Fibroblast of peridontal ligament (primary cell): ENCODE measurements around the gene KLHL24.
"Not testable (repeated sequence)": the region's sequence is repeated elsewhere in the genome, so short reads cannot be mapped to it uniquely, and the experiment has no call there.

Source experiments
- DNase-seq: peaks from one replicate; pipeline ENCODE4 v3.0.0-alpha.2; 2010; ENCODE audit errors: extremely low read depth

KLHL24 gene

DNA sequence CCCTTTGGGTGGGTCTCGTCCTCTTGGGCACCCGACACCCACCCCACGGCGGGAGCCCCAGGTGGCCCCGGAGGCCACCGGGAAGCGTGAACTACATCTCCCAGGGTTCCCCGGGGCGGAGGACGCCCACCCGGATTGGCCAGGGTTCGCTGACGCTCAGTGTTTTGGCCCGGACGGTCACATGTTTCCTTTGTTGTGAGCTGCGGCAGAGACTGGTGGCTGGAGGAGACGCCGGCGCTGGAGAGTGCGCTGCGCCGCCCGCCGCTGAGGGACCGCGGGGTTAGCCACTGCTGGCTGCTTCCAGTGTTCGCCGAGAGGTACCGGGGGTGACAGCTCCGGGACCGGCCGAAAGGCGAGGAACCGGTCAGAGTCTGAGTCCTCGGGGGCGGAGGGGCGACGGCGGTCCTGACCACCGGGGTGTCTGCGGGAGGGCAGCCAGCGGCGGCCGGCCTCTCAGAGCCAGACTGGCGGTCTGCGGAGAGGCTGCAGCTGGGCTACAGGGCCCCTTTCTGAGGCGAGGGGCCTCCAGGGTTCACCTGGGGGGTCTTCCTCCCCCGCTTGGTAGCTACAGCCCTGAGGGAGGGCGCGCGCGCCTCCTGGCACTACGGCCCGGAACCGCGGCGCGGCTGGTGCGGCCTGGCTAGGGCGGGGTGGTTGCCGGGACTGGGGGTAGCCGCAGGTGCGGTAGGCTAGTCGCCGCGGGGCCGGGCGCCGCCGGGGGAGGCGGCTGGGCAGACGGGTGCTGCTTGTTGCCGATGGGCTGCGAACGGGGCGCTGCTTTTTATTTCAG, at the start of gene KLHL24:
TSS of gene KLHL24 (plus strand) at position 193 of the 790 bp plus-strand sequence. CDS start 14,734 bp downstream, outside the sequence.
- DNase-seq, result peak; percentile 90

DNA sequence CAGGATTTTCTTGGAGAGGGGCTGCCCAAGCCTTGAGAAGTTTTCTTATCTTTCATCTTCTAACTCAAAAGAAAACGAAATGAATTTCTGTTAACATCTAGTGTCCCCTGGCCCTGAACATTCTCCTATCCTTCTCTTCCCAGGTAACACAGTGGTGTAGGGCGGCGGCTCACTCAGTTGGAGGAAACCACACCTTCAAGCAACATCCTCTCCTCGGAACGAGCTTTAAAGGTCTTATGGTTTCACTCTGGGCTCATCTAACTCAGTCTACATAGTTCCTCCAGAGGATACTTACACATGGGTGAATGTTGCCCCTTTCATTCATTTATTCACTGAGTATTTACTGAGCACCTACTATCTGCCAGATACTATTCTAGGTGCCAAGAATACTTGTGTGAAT, 48.9 kb upstream of the KLHL24 start:
- no peak for DNase-seq

DNA sequence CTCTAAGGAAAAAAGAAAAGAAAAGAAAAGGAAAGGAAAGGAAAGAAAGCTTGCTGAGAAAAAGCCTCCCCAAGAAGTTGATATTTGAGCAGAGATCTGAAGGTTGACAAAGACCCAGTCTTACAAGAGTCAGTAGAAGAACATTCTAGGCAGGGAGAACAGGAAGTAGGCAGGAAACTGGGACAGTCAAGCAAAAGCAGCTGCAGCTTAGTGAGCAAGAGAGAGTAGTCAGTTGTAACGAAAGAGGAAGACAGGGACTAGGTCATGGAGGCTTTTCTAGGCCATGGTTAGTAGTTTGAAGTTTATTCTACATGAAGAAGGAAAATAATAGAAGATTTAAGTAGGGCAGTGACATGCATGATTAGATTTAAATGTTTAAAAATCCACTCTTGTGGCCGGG, 48.1 kb upstream of the KLHL24 start:
- no peak for DNase-seq

DNA sequence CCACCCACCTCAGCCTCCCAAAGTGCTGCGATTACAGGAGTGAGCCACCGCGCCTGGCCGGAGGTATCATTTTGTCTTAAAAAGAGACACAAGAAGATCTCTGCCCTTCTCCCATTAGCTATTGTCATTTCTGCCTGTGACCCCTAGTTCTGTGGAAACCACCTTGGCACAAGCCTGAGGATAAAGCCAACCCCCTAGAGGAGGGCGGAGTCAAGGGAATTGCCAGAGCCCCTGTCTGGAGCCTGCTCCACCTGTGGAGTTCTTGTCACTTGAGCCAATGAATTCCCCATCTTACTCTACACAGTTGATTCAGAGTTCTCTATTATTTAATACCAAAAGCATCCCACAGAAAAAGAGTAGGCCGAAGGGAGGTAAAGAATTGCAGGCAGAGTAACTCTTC, 45.0 kb upstream of the KLHL24 start:
- no peak for DNase-seq

DNA sequence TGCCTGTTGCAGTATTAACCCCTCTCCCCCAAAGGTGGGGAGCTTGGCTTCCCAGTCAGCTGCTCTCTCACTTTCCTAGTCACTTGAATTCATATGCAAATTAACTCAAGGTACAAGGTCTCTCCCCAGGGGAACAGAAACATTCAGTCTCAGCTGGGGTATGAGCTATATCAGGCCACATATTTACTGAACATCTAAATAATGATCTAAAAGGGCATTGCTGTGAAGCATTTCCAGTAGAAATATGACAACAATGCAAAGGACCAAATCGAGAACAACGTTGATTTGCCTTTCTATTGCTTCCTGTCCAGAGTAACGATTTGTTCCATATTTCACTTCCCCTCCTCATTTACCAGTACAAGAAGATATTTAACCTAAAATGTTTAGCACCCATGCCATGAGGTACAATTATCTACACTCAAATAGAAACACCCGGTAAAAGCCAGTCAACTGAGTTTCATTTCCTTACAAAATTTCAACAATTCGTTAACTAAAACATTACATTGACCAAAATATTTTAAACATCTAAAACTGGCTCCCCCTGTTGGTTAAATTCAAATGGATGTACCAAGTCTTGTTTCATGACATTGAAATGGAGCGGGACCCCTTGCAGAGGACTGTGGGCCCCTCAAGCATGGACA, 43.4 kb upstream of the KLHL24 start:
- peak; percentile 23 for DNase-seq

DNA sequence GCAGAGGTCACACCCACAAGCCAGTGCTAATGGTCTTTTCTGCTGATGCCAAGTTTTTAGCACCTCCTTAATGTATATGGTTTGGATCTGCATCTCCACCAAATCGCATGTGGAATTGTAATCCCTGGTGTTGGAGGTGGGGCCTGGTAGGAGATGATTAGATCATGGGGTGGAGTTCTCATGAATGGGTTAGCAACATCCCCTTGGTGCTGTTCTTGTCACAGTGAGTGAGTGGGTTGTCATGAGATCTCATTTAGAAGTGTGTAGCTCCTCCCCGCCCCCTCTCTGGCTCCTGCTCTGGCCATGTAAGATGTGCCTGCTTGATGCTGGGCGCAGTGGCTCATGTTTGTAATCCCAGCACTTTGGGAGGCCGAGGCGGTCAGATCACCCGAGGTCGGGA, 42.6 kb upstream of the KLHL24 start:
- DNase-seq, result no peak

GRCh38 chr3:183594636-183595035, 40.8 kb upstream of the KLHL24 start:
- no peak for DNase-seq

DNA sequence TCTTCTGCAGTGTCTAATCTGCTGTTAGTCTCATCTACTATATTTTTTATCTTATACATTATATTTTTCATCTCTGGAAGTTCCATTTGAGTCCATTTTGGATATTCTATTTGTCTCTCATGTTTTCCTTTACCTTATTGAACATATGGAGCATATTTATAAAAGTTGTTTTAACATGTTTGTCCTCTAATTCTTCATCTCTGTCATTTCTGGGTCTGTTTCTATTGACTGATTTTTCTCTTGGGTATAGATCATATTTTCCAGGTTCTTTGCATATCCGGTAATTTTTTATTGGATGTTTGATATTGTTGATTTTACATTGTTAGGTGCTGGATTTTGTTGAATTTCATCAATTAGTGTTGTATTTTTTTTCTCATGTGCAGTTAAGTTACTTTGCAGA, 37.5 kb upstream of the KLHL24 start:
- DNase-seq, result no peak

- not testable (repeated sequence) for DNase-seq
These were observed 24.1 kb upstream of the KLHL24 start for GRCh38 chr3:183611326-183611725.

- no peak for DNase-seq
These were observed 21.8 kb upstream of the KLHL24 start for GRCh38 chr3:183613366-183614285.

GRCh38 chr3:183618542-183618941, 16.9 kb upstream of the KLHL24 start:
- DNase-seq, result no peak

DNA sequence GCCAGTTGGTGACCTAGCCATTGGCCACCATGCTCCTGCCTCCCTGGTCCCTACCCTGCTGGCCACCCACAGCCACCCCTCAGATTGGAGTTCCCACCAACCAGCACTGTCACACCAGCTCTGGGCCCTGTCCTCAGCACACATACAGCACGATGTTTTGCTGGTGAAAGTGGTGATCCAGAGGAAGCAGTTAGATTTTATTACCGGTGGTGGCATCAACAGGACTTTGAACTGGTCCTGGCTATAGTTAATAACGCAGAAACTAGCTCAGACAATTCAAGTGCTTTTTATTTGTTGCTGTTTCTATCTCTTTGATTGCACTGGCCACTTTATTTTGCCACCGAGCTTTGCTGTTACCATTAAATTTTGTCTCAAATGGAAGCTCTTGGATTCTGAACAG, 16.4 kb upstream of the KLHL24 start:
- DNase-seq, result no peak

DNA sequence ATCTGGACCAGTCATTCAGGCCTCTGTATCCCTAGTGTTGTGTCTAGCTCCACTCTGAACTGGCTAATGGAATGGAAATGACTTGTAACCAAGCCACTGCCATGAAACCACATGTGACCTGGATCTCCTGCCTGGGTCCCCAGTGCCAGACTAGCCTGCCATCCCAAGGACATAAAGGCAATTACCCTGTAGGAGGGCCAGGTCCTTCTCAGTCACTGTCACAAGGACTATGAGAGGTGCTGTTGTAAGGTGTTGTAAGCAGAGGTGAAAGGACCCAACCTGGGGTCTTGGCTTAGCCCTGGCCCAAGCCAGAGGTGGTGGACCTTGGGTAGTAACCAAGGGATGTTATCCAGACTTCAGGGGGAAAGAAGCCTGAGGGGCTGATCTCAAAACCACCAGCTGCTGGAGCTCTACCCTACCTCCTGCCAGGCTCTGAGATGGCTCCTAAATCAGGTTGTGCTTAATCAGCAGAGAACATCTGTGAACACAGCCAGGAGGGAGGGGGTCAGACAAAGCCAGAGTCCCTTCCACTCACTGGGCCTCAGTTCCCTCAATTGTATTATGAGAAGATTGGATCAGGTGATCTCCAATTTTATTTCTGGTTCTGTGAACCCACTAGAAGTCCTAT, 15.7 kb upstream of the KLHL24 start:
- DNase-seq, result no peak

GRCh38 chr3:183620252-183620628, 15.2 kb upstream of the KLHL24 start:
- DNase-seq, result no peak

- not testable (repeated sequence) for DNase-seq
These were observed 12.9 kb upstream of the KLHL24 start for GRCh38 chr3:183622473-183622872.

DNA sequence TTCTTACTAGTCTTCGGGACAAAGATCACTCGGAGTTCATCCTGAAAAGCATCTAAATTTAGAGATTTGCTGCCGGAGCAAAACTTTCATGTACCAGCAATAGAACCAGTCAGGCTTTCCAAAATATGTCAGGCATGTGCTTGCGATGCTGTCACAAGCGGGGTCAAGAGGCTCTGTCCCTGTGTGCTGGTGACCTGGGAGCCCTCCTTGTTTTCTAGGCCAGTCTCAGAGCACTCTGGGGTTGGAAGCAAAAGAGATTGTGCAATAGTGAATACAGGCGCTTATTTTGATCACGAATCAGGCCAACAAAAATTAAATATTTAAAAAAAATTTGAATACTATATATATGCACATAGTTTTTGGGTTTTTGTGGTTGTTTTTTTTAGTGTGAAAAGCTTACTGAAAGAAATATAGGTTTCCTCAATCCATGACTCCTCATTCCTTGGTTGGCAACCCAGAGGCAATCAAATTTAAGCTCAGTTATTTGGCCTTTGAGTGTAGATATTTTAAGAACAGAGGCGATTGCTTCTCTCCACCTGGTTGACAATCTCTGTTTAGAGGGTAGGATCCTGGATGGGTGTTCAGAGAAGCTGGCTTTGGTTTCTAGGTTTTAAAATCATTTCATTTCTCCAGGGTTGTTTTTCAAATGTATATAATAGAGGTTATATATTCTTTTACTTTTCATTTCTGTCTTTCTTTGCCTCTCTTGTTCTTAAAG, 8.4 kb upstream of the KLHL24 start:
- no peak for DNase-seq

GRCh38 chr3:183629546-183630301, 5.7 kb upstream of the KLHL24 start:
- DNase-seq, result no peak

DNA sequence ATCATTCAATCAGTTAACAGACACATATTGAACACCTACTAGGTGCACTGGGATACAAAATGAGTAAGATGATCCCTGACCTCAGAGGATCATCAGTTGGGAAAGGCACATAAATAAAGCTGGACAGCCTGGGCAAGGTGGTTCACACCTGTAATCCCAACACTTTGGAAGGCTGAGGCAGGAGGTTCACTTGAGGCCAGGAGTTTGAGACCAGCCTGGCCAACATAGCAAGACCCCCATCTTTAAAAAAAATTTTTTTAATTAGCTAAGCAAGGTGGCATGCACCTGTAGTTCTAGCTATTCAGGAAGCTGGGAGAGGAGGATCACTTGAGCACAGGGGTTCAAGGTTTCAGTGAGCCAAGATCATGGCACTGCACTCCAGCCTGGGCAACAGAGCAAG, 3.7 kb upstream of the KLHL24 start:
- no peak for DNase-seq

DNA sequence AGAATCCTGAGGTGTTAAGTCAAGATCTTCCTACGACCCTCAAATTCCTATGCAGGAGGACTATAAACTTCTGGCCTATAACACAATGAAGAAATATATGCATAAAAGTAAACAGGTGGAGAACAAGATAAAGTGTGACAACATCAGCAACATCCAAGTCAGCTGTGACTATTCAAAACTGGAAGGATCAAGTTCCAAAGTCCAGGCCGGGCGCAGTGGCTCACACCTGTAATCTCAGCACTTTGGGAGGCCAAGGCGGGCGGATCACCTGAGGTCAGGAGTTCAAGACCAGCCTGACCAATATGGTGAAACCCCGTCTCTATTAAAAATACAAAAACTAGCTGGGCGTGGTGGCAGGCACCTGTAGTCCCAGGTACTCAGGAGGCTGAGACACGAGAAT, 2.7 kb upstream of the KLHL24 start:
- DNase-seq, result not testable (repeated sequence)

GRCh38 chr3:183634707-183635106, 716 bp upstream of the KLHL24 start:
- DNase-seq, result no peak

GRCh38 chr3:183635107-183635430, 354 bp upstream of the KLHL24 start:
- no peak for DNase-seq
